Stimulated activated naive CD4-positive, alpha-beta T cell treated with Interleukin-2 at 50 U/mL for 16 hours (primary cell): ENCODE results near the gene GFPT2.
A peak's percentile ranks its signal among the peaks of the same experiment; 100 is the strongest.

Experiments used
- DNase-seq: peaks from one replicate; lab custom pipeline; 2025; lab: John Stamatoyannopoulos, UW

Gene GFPT2

DNA sequence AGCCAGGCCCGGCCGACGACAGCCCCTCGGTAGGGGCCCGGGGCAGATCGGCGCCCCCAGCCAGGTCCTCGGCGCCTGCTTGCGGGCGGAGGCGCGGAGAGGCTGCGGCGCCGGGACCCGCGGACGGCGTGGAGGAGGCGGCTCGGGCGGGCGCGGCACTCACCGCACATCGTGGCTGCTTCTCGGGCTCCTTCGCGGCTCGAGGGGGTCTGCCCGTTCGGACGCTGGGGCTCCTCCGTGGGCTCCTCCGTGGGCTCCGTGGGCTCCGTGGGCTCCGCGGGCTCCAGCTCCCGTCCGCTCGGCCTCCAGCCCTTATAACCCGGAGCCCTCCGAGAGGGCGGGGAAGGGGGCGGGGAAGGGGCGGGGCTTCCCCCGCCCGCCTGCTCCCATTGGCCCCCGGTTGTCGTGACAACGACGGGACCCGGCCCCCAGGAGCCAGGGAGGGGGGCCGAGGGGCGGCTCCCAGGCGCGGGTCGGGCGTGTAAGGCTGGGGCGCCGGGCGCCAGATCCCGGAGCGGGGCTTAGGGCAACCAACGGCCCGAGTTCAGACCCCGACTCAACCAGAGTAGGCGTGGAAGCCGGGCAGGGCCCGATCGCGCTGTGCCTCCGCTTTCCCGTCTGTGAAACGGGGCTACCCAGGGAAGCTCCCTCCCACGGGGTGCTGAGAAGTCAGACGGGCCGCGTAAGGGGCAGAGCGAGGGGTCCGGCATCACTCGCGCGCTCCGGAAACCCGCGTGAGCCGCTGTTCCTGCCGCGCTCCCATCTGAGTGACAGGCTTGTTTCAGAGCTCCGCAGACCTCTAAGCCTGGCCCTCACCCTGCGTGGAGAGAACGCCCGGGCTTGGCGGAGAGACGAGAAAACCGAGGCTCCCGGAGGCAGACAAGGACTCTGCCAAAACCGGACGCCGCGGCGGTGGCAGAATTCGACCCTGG lies at the start of gene GFPT2:
TSS of gene GFPT2 (minus strand) at position 289 of the 932 bp plus-strand sequence. CDS start at position 170, 119 bp downstream.
- DNase-seq = peak; percentile 65

DNA sequence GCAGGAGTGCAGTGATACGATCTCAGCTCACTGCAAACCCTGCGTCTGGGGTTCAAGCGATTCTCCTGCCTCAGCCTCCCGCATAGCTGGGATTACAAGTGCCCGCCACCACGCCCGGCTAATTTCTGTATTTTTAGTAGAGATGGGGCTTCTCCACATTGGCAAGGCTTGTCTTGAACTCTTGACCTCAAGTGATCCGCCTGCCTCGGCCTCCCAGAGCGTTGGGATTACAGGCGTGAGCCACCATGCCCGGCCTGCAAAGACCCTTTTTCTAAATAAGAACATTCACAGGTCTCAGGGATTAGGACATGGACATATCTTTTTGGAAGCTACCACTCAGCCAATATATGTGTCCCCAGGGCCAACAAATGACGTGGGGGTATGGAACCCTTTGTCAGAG lies 49.6 kb upstream of the GFPT2 start:
- DNase-seq = no peak

DNA sequence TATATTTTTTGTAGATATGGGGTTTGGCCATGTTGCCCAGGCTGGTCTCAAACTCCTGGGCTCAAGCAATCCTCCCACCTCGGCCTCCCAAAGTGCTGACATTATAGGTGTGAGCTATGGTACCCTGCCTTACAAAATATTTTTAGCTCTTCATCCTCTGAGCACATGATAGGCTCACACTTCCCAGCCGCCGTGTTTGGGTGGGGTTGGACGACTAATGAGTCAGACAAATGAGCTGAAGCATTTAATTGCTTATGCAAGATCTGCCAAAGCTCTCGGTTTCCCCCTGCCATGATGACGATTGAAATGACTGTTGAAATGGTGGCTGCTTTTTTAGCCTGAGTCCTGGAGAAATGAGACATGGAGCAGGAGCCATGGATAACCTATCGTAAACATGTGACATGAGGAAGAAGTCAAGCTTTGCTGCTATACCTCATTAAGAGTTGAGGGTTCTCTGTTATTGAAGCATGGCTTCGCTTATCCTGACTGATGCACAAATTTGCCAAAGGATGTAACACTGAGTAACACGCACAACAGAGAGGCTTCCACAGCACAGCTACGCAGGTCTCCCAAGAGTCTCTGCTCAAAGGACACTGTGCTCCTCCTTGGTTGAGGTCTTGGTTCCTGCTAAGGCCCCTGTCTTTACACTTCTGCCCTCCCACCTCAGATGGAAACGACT lies 48.2 kb upstream of the GFPT2 start:
- no peak for DNase-seq

DNA sequence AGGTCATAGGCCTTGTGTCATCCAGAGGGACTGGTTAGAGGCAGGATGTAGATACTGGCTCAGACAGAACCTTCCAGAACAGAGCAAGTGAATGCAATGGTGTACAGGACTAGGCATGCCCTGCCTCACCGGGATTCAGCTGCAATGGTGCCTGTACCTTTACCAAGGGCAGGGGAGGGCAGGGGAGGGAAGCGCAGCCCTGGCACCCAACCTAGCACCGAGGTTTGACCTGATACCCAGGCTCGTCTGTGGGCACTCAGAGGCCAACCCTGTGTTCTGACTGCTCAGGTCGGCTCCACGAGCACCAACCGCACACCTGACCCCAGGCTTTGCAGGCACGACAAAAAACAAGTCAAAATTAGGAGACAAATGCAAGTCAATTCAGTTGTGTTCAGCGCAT lies 47.3 kb upstream of the GFPT2 start:
- no peak for DNase-seq

DNA sequence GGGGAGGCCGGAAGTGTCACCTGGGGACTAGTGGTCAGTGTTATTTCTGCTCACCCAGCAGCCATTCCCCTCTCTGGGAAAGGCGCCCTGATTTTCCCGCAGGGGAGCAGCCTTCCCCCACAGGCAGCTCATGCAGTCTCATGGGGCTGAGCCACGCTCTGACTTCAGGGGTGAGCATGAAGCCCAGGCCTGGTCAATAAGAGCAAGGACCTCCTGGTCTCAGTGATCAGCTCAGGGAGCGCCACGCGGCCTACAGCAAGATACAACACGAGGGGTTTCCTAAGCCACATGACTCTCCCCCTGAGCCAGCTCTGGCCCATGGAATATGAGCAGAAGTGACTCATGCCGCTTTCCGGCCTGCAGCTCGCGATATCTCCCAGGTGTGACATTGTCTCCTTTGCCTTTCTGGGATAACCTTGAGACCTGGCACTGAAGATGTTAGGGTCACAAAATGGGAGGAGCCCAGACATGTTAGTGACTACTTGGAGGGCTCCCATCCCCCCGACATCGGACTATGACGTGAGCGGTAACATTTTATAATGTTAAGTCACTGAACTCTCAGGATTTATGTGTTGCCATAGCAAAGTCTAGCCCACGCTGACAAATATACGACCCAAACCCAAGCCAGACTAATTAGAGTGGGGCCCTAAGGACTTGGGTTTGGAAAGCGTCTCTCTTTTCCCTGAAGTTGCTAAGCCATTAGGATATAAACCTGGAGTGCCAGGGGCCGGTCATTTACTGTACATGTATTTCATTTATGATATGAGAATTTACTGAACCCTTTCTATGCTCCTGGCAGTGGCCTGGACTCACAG lies 46.5 kb upstream of the GFPT2 start:
- DNase-seq = no peak

DNA sequence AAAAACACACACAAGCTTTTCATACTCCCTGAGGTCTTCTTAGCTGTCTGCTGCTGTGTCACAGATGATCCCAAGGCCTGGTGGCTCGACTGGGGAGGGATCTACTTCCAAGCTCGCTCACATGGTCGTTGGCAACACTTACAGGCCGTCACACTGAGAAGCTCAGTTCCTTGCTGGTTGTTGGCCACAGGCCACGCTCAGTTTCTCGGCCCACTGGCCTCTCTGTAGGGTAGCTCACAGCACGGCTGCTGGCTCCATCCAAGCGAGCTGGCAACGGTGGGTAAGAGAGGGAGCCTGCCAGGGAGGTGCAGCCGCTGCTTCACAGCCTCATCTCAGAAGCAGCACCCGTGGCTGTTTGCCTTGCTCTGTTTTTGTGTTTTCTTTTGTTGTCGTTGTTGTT lies 43.8 kb upstream of the GFPT2 start:
- no peak for DNase-seq

DNA sequence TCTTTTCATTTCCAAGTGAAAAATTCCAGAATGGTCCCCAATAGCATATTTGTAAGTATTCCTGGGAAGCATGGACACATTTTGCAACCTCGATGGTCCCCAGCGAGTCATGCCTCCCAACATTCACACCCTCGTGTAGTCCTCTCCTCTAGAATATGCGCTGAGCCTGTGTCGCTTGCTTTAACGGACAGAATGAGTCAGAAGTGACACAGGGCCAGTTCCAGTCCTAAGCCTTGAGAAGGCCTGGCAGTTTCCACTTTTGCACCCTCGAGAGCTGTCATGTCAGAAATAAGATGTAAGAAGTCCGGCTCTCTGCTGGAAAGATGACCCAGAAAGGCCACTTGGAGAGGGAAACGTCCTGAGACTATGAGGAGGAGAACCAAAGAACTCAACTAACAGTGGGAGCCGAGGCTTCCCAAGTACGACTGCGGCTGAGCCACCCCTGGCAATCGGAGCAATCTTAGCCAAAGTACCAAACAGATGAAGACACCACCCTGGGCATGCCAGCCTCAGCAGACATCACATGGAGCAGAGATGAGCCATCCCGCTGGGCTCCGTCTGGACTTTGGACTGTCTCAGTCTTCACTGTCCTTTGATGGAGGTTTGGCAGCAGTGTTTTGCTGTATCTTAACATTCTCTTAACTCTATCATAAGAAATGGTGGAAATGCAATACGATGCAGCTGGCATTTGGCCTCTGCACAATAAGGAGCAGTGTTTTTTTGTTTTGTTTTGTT lies 42.6 kb upstream of the GFPT2 start:
- no peak for DNase-seq

DNA sequence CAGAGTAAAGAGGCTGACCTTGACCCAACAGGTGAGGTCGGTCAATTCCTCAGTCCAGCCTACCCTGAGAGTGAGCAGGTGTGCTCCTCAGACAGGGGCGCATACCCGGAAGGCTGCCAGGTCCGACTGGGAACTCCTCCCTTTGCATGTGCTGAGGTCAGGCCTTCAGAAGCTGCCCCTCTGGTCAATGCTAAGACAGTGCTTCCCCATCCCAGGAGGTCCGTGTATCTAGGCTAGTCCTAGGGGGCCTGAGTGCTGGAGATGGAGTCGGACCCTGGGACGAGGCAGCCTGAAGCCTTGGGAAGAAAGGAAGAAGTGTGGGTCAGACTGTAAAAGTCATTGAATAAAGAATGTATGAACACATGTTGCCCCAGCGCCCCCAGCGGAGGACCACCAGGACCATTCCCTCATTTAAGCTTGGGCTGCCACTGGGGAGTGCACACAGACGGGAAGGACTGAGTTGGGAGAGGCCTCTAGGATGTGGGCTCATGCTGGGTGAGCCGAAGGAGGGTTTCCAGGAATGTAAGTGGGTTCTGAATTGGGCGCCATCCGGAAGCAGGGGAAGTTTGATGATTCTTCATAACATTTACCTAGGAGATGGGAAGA lies 41.0 kb upstream of the GFPT2 start:
- DNase-seq = no peak

DNA sequence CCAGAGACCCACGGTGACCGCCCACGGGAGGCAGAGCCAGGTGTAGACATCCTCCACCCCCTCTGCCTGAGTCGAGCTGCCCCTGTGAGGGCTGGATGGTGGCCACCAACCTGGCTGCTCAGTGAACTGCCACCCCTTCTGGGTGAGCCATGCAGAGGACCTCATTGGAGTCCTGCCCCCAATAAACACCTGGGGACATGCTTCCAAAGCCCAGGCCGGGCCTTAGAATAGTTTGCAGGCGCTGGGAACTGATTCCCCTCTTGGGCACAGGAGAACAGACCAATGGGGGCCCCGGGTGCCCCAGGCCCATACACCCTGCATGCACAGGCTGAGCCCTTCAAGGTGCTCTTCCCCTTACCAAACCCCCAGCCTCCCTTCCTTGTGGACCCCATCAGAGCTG lies 38.1 kb upstream of the GFPT2 start:
- DNase-seq = no peak

DNA sequence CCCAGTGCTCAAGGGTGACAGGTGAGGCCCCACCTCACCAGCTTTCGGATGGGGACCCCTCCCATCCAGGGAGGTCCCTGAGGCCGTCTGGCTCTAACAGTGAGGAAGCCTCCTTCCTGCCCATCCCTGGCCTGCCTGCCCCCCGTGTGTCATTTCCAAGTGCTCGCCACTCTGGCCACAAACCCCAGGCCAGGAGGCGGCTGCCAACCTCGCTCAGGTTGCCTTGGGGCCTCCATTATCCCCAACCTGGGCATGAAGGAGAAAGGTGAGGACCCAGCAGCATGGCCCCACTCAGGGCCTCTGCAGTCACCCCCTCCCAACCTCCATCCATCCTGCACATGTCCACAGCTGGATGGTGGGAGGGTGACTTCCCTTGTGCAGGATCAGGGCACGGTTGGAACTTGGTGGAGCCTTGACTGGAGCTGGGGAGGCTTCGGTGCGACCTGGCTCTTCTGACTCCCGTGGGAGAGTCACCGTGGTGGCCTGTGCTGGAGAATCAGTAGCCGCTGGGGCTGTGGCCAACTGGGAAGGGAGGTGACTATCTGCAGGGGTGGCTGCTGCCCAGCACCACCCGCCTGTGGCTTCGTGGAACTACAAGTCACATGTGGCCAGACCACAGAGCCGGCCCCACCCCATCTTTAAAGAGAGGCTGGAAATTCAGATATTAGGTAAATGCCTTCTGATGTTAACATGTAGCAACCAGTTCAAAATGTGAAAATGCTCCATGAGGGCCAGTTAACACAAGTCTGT lies 37.5 kb upstream of the GFPT2 start:
- no peak for DNase-seq

DNA sequence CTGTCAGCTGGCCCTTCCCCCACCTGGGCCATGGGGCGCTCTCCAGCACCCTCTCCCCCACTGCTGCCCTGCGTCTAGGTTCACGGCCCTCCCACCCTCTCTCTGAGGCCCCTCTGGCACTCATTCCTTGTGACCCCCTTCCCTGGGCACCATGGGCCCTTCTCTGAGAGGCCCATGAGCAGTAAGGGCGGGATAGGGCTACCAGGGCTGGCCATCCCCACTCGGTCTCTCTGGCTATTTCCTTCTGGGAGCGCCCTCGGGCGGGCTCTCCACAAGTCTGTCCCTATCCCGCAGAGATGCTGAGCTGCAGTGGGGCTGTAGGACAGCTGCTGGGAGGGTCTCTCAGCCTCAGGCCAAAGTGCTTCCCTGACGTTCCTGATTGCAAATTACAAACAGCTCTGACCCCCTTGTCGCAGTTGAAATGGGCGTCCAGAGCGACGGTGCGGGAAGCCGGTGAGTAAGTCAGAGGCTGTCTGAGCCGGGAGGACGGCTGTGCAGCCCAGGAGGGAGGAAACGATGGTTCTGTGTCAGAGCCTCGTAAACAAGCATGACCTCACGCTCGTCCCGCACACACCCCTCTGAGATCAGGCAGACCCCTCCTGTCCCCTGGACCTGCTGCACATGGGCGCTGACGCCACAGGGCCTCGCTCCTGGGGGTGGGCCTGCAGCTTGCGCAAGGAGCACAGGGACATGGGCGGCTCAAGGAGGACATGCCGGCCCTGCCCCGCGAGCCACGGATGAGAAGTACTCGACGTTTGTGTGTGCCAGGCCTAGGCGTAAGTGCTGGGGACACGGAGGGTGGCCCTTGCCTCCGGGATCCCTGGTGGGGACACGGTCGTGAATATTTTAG lies 36.3 kb upstream of the GFPT2 start:
- no peak for DNase-seq

DNA sequence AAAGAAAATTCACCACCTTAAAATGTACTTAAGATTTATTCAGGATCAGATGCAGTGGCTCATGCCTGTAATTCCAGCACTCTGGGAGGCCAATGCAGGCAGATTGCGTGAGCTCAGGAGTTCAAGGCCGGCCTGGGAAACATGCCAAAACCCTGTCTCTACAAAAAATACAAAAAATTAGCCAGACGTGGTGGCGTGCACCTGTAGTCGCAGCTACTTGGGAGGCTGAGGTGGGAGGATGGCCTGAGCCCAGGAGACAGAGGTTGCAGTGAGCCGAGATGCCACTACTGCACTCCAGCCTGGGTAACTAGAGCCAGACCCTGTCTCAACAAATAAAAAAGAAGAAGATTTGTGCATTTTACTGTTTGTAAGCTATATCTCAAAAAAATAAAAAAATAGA lies 34.7 kb upstream of the GFPT2 start:
- no peak for DNase-seq

DNA sequence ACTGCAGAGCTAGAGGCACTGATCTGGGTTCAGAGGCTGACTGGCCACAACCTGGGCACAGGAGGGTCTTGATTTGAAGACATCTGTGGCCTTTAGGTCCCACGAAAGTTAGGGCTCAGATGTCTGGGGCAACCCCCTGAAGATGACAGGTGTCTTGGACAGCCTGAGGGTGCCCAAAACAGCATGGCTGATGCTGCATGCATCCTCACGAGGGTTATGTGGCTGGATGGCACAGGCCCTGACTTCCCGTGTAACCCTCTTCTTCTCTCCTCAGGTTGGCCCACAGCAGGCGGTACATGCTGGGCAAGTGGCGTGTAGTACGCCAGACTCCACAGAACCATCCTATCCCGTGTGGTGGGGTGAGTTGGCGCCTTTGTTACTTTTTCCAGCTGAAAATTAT lies 29.8 kb upstream of the GFPT2 start:
- DNase-seq = no peak

DNA sequence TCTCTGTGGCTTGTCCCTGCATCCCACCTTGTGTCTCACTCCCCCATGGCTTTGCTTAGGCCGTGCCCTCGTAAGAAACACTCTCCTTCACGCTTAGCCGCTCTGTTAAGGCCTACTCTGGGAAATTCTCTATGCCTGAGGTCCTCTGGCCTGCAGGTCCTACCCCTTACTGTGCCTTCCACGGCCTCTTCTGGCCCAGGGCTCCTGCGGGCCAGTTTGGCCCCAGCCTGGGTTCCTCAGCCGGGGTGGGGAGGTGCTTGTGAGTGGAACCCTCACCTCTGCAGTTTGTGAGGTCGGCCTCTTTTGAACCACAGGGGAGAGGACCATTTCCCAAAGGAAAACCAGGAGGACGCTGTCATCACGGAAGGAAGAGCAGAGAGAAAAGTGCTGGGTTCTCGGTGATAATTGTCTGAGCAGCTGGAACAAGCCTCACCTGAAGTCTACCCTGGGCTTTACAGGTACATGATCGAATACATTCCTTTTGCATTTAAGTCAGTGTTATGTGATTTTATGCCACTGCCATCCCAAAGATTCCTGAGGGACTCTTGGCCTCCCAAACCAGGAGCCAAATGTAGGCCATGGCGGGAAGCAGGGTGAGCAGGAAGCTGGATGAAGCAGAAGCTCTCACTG lies 28.8 kb upstream of the GFPT2 start:
- DNase-seq = no peak

DNA sequence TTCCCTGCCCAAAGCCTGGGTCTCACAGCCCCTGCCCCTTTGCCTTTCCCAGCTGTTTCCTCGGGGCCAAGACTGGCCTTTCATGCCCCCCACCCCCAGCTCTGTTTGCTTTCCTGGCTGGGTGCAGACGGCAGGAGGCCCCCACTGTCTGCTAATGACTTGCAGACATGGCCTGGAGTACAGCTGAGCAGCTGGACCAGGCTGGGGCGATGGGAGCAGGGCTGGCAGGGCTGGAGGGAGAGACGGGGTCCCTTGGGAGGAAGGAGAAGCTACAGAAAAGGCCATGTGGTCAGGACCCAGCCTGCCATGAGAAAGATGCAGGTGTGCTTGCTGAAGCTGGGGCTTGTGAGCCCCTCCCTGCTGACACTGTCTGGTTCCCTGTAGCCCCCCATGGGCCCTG lies 28.3 kb upstream of the GFPT2 start:
- DNase-seq = no peak

DNA sequence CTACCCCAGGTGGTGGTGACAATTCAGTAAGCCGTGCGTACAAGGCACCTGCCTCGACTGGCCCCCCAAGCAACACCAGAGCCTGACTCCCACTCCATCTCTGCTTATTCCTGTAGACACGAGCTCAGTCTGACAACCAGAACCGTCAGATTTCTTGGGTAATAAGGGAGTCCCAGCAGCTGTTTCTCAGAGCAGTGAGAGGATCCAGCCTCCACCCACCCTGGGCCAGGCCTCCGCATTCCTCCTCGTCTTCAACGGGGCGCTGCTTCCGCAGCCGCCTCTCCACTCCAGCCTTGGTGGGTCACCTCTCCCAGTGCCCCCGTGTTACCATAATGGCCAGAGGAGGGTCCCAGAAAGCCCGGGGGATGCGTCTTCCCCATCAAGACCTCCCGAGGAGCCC lies 27.7 kb upstream of the GFPT2 start:
- no peak for DNase-seq

DNA sequence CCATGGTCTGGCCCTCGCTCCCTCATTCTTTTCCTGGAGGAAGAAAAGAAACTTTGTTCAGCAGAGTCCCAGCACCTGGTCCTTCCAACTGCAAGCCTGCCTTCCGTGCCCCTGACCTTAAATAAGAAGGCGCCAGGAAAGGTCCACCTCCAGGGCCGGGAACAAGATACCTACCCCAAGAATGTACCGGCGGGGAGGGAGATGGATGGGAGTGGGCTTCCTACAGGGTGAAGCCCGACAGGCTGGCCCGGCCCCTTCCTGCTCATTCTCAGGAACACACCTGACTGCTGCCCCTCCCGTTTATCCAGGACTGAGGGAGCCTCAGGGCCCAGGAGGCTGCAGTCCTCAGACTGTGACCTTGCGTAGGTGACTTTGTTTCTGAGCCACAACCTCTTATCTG lies 27.3 kb upstream of the GFPT2 start:
- DNase-seq = no peak

DNA sequence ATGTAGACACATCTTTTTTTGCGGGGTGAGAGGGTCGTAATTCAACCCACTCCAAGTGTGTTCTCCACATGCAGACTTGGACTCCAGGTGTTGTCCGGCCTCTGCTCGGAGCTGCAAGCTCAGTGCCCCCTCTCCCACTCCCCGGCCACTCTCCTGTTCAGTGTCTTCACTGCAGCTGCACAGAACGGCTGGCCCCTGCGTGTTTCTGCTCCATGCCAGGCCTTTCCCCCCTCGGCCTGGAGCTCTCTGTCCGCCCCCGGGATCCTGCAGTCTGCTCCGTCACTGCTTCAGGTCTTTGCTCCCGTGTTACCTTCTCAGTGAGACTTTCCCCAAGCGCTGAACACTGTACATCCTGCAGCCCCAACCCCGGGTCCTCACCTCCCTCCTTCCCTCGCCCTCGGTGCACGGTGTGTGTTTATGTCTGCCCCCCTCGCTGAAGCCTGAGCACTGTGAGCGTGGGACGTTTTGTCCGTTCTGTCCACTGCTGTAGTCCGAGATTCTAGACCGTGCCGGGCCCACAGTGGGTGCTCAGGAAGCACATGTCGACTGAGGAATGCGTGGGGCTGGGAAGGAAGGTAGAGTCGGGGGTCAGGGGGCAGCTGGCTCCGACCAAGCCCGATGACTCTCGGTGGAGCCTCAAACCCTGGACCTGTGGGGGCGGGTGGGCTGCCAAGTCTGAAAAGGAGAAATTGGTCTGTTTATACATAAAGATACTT lies 26.4 kb upstream of the GFPT2 start:
- DNase-seq = no peak
